Skin of body (tissue), 2 donors: ENCODE results near the gene ASTN2. TPM values are rescaled to one million over a fixed set of nuclear protein-coding genes. Genes with fewer than 3 reads are reported as not detected.
"Not testable (repeated sequence)": the region's sequence is repeated elsewhere in the genome, so short reads cannot be mapped to it uniquely, and the experiment has no call there.

Experiments used
- DNase-seq: peaks from one replicate; lab custom pipeline; 2025; lab: John Stamatoyannopoulos, UW
- total RNA-seq: library from RNA; depleted of rRNA; stranded (reverse); fragments of >200 nt; gene quantifications from one replicate; pipeline ENCODE4 v1.2.3, GENCODE V29; 2014

Gene ASTN2
- total RNA-seq, 1 donor from 2014 or later: 10.0 TPM

DNA sequence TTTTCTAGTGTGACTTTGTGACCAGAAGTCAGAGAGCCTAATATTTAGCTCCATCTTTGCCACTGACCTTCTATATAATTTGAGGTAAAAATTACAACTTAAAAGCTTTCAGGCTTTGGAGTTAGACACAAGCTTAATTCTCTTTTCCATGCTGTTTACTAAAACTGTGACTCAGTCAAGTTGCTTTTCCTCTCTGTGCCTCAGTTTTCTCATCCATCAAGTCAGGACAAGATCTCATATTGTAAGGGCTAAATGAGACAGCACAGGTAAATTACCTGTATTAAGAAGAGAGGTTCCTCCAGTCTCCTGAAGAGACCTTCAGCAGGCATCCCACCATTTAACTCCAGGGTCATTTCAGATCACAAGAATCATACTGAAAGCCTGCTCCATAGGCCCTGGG is 339.2 kb downstream of the ASTN2 start:
- no peak for DNase-seq

DNA sequence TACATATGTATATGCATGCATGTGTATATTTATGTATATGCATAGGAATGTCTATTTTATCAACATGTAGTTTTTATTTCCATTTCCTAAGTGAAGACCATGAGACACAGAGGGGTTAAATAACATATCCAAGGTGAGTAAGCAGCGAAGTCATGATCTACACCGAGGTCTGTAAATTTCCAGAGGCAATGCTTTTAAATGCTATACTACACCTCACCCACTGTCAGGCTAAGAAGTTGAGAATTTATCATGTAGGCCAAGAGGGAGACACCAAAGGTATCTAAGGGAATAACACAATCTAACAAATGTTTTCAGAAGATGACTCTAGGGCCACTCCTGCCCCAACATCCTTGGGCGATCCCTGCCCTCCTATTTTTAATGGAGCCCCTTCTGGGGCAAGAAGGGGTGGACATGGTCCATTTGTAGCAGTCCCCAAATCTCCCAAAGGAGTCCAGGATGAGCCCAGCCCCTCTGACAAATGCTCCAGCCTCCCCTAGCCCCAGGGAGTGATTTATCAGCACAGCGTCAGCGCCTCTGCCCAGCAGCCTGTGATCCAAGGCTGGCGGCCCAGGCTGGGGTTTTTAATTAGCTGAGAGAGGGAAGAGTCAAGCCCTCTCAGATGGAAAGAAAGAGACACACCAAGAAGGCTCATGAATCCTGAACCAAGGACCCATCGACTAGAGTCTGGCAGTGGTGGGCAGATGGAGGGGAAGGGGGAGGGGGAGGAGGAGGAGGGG is 339.9 kb downstream of the ASTN2 start:
- DNase-seq: no peak

DNA sequence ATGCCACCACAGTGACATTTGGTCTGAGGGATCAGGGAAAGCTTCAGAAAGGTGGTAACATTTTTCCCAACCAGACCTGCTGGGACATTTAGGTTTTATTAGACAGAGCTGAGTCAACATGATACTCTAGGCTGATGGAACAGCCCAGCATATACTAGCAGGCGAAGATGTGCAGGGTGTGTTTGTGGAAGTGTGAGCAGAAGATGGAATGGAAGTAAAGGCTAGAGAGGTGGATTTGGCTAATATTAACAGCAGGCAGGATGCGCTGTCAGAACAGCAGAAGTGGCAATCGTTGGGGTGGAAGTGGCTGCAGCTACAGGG is 340.6 kb downstream of the ASTN2 start:
- no peak for DNase-seq

DNA sequence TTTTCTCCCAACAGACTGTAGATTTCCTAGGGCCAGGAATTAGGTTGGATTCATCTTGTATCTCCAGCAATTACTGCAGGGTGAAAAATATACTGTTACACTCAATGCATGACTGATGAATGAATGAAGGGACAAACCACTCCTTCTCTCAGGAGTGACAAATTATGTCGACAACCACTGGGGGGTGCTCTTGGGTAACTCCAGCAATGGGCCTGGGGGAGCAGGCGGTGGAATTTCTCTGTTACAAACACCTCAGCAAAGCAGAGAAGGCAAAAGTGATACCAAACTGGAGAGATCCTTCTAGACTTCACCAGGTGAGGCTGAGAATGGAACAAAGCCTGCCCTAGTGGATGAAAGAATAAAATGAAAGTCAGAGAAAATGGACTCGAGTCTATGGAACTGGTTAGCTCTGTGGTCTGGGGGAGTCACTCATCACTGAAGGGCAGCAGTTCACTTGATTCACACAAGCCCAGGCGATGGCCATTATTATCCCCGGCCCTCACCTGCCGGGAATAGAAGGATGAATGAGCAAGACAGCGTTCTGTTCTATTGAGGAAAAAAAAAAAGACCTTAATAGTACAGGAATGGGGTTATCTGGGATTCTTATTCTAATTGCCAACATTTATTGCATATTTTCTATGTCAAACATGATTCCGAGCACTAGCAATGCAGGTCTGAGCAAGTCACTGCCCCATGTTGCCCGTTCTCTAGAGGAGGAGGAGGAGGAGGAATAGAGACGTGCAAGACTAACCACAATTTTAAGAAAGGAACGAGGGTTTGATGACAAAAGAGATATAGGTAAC is 341.1 kb downstream of the ASTN2 start:
- no peak for DNase-seq

DNA sequence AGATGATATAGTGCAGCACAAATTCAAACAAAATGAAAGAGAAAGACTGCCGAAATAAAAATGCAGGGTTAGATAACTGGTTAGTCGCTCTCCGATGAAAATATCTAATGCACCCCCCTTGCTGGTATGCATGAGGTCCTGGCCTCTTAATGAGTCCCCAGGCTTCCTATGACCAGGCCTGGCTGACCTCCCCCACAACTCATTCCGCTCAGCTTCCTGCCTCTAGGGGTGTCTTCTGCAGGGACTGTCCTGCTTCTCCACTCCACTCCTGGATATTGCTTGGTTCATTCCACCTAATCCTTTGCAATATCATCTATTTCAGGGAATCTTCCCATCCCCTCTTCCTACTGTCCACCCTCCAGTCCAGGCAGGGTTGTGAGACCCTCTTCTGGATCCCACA is 341.8 kb downstream of the ASTN2 start:
- DNase-seq: no peak

DNA sequence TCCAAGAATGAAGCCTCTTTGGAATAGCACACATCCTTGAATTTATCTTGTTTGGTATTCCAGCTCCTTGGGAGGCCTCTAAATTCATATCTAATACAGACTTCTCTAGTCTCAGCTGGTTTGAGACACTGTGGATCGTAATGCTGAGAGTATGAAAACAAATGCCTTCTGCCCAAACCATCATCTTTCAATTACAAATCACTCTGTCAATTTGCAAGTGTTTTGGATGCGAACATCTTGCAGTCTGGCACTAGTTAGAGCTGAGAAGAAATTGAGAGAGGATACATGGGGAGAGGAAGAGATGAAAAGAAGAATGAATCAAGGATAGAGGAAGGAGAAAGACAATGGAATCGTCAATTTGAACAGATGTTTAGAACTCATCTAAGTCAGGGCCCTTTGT is 342.6 kb downstream of the ASTN2 start:
- DNase-seq: peak; percentile 85

DNA sequence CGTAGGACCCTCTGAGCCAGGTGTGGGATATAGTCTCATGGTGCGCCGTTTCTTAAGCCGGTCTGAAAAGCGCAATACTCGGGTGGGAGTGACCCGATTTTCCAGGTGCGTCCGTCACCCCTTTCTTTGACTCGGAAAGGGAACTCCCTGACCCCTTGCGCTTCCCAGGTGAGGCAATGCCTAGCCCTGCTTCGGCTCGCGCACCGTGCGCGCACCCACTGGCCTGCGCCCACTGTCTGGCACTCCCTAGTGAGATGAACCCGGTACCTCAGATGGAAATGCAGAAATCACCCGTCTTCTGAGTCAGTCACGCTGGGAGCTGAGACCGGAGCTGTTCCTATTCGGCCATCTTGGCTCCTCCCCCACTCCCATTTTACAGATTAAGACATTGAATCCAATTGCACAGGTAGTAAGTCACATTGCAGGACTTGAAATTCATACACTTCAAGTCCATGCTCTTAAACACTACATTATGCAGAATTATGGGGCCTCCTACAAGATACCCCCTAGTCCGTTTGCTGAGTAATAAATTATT is 343.1 kb downstream of the ASTN2 start:
- DNase-seq: not testable (repeated sequence)

DNA sequence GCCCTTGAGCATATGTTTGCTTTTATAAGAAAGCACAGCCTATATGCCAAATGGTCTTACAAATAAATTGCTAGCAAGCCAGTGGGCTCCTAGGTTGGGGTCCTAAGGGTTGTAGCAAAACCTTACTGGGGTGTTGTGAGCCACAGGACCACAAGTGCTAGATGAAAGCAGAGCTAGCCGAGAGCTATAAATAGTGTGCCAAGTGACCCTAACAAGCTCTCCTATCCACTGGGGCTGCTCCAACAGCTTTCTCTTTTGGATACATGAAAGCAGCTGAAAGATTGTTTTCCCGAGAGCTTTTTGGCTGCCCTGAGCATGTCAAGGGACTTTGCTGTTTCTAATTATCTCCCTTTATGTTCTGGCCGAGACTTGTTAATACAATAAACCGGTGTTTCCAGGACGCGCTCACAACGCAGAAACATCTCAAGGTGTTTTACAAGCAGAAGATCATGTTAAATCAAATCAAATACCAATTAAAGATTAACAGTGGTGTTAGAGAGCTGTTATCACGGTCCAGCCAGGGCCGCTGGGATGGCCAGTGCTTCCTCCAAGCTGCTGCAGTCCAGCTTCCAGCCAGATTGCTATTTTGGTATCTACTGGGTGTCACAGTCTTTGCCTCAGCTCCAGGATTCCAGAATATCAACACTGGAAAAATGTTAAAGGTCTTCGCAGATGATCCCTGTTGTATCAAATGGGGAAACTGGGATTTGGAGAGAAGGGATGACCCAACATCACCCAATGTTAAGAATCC is 351.0 kb downstream of the ASTN2 start:
- DNase-seq: no peak

DNA sequence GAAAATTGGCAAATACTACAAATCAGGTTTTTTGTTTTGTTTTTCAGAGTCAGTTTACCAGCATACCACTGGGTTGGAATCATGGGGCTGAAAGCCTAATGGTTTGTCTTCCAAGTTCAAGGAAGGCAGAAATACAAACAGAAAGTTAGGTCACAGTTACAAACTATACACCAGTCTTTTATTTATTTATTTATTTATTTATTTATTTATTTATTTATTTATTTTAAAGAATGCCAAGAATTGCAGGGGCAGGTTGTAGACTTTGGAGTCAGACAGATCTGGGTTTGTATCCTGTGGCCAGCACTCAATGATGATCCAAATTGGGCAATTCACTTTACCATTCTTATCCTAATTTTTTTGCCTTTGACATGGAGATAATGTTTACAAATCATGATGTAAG is 353.9 kb downstream of the ASTN2 start:
- no peak for DNase-seq

DNA sequence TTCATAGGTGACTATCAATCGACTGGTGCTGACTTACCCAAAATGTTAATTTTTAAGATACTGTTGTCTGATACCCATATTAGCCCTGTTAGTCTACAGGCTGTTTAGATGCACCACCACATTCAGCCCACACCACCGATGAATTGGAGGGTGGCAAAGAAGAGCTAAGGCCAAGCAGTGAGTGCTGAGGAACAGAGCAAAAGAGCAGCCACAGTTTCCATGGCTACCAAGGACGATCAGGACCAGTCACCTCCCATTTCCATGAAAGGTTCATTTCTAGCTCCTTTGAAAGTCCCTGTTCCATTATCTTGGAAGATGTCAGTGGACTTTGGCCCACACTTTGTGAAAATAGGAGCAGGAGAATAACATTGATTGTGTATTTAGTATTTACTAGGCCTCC is 364.9 kb downstream of the ASTN2 start:
- DNase-seq: no peak

DNA sequence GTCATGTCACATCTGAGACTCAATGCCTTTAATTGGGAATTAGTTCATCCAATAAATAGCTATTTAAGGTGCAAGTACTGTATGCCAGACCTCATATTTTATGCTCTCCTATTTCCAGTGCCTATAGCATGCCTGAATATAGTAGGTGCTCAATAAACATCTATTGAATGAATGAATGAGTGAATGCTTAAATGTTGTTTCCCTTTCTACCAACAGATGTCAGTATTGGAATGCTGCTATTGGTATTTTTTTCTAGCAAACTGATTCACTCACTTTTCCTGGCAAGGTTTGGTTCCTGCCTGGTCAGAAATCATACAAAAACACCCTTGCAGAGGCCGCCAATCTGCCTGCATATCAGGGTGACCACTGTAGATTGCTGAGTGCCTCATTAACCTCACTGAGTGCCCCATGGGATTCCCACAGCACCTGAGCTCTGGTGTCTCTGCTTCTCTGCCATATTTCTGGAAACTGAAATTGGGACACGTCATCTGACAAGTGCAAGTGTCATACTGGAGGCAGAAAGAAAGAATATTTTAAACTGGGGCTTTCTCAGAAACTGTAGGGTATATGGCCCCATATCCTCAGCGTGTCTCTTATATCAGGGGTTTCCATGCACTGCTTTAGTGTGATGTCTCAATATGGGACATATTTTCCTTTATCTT is 368.1 kb downstream of the ASTN2 start:
- no peak for DNase-seq

DNA sequence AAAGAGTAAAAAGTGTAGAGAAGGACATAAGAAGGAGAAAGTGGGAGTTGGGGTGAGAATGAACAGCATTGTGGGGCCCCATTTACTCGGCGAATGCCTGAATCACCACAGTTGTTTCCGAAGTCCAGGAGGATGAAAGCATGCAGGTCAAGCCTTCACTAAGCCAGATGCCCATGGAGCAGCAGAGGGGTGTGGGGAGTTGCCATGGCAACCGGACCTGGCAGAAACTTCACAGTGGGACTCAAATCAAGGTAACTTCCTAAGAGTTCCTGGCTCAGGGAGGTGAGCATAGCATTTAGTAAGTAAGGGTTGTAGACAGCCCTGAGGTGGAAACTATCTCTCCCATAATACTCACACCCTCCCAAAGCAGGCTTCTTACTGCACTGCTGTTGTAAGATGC is 370.6 kb downstream of the ASTN2 start:
- DNase-seq: no peak

DNA sequence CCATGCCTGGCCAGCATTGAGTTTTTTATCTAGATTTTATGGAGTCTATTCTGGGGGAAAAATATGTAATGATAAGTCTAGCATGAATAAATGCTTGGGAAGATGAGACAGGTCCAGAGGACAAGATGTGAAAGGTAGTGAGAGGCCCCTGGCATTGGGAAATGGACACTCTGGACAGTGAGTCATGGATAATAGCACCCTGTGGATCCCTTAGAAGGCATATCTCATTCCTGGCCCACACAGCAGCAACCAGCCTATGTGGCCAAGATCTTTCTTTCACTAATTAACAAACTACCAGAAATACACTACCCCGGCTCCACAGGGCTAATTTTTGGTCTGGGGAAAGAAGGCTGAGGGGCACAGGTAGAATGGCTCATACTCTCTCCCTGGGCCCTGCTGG is 371.7 kb downstream of the ASTN2 start:
- no peak for DNase-seq

DNA sequence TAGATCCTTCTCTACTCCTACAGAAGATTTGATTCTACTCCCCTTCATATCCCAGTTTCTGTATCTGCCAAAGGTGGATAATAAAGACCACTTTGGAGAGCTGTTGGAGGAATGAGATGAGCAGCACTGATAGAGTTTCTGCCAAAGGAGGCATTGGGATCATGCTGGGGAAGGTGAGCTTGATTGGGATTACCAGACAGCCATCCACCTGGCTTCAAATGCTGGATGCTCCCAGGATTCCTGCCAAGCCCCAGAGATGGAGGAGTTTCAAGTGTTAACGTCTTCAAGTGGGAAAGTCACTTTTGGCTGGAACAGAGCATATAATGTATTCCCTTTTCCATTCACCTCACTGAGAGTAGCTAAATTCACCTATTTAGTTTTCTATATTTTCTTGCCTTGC is 379.3 kb downstream of the ASTN2 start:
- no peak for DNase-seq

DNA sequence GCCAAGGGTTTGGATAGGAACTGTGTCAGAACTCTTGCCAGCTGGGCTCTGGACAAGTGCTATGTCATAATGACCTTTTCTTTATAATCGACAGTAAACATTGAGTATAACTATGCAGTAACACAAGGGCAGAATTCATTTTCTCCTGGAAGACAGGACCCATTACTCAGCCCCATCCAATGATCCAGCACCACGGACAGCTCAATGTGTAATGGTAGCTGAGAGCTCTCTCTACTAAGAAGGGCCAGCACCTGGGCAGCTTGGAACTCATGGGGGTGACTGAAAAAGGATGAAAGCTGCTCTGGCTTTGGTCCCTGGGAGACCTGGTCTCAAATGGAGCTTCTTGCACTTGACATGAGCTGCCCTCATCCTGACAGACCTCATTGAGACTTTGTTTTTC is 380.0 kb downstream of the ASTN2 start:
- DNase-seq: no peak

DNA sequence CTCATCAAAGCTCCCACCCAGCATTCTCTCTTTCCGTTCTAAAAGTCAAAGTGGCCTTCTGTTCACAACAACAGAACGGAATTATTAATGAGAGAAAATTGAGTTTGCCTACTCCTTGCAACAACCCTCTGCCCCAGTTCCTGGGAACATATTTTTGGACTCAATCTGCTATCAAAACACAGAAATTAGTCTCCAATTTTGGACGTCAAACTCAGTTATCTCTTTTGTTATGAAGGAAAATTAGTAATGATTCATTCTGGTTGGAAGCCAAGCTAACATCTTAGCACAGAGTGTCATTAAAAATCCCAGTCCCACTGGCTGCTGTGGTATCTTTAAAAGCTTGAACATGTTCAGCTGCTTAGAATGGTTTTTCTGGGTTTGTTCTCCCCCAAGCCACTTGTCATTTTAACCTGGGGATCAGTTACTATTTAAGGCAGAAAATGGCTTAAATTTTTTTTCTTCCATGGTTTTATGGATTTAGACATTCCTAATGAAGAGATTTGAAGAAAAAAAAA is 384.5 kb downstream of the ASTN2 start:
- DNase-seq: no peak

DNA sequence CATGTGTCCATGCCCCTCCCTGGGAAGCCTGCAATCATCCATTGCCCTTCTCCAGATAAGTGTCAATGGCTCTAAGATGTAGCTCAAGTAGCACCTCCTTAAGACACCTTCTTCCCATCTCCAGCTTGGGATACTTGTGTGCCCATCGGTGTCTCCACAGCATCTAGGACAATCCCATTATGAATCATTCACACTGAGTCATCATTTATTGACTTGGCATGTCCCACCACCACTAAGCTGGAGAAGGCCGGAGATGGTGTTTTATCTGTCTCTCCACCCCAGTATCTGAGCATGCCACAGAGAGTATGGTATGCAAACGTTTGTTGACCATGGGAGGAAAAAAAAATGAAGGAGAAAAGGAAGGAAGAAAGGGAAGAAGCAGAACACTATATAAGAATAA is 385.5 kb downstream of the ASTN2 start:
- no peak for DNase-seq

DNA sequence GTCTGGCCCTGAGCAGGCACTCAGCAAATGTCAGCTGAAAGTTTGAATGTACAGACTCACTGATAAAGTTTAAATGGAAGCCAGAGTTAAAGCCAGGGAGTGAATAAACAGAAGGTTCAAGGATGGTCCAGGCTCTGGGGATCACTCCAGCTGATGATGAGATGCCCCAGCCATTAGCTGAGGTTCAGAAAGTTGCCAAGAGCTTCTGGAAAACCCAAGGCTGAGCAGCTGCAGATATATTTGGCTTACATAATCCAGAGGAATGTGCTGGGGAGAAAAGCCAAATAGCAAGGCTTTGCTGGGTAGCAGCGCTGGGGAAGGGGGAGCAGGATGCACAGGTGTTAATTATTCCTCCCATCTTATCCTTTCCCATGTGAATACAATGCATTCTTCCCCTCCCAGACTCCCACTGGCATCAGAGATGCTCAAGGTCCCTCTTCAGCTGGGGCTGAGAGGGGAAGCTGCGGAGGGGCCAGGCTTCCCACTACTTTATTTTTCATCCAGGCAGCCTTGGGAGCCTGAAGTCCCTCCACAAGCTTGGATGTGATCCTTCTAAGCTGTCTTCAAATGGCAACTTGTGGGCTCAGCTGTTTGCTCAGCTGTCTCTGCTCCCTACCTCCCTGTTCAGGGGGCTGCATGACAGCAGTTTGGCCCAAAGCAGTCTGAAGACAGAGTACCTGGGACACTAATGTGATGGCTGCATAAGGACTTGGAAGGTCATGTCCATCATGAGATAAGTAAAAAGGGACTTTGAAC is 386.6 kb downstream of the ASTN2 start:
- no peak for DNase-seq

DNA sequence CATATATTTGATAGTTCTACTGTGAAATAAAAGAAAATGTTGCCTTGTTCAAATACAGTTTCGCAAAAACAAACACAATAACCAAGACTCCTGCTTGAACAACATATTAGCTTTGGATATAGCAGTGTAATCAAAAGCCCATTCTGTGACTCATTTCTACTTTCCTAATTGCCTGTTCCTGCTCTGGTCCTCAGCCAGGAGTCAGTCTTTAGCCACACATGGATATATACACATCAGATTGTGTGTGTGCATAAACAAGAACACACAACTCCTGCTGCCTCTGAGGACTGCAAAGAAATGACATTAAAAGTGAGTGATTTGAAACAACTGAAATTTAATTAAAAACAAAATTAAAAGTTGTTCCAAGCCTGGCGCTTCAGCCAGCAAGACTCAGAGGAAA is 393.0 kb downstream of the ASTN2 start:
- DNase-seq: no peak

DNA sequence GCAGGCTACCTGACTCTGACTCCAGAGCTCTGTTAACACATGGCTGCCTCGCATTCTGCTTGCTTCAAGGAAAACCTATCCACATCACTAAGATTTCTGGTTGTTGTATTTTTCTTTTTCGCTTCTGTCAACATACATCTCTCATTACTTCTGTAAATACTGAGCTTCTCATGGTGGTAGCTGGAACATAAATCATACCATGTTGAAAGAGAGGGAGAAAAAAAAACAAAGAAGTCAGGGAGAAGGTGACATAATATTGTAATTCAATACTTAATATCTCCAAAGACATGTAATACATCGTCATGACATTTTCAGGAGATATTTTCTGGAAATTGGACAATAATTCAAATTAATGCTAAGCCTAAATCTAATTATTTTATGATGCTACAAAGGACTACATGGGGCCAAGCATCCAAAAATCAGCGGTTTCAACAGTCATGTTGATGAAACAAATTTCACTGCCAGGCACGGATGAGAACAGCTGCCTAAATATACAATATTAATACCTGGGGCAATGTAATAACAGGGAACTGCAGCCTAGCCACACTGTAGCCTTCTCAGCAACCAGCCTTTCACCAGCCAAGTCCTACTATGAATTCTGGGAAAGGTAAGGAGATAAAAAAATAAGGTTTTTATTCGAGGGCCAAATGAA is 395.8 kb downstream of the ASTN2 start:
- DNase-seq: no peak
